H9 (cell line): ENCODE data around the gene TNFRSF4. TPM values are rescaled to one million over a fixed set of nuclear protein-coding genes. Genes with fewer than 3 reads are reported as not detected.

ENCODE experiments used
- DNase-seq: peaks from one replicate; pipeline ENCODE4 v3.0.0-alpha.2; 2017
- H2AFZ ChIP-seq: one replicate; pipeline ENCODE4 v1.6.1; 2013; ENCODE audit warnings: mild to moderate bottlenecking, low read length, control low read depth, moderate library complexity
- H2AK5ac ChIP-seq: 2 replicates; pipeline ENCODE4 v1.6.1; 2013; ENCODE audit warnings: low read length, control low read depth, mixed read lengths; ENCODE audit not compliant: insufficient read length
- H2BK120ac ChIP-seq: one replicate; pipeline ENCODE4 v1.6.1; 2013; ENCODE audit warnings: low read depth, mild to moderate bottlenecking, low read length, control low read depth, inconsistent platforms; ENCODE audit not compliant: poor library complexity, severe bottlenecking
- H2BK12ac ChIP-seq: 2 replicates; pipeline ENCODE4 v1.6.1; 2013; ENCODE audit warnings: low read length, control low read depth, mixed read lengths, low read depth; ENCODE audit not compliant: insufficient read length
- H2BK15ac ChIP-seq: 2 replicates; pipeline ENCODE4 v1.6.1; 2013; ENCODE audit warnings: low read depth, low read length, control low read depth
- H2BK20ac ChIP-seq: one replicate; pipeline ENCODE4 v1.6.1; 2013; ENCODE audit warnings: low read depth, mild to moderate bottlenecking, low read length, control low read depth, inconsistent platforms; ENCODE audit not compliant: poor library complexity, severe bottlenecking
- H2BK5ac ChIP-seq: 2 replicates; pipeline ENCODE4 v1.6.1; 2013; ENCODE audit warnings: low read length, control low read depth, mixed read lengths; ENCODE audit not compliant: insufficient read length
- H3K14ac ChIP-seq: 2 replicates; pipeline ENCODE4 v1.6.1; 2013; ENCODE audit warnings: low read length, control low read depth; ENCODE audit not compliant: insufficient read depth
- H3K18ac ChIP-seq: 2 replicates; pipeline ENCODE4 v1.6.1; 2013; ENCODE audit warnings: low read depth, mild to moderate bottlenecking, mixed read lengths, low read length, control low read depth; ENCODE audit not compliant: insufficient read length
- H3K23ac ChIP-seq: 2 replicates; pipeline ENCODE4 v1.6.1; 2013; ENCODE audit warnings: low read length, control low read depth, mixed read lengths, low read depth; ENCODE audit not compliant: insufficient read length
- H3K23me2 ChIP-seq: 2 replicates; pipeline ENCODE4 v1.6.1; 2013; ENCODE audit warnings: low read depth, mild to moderate bottlenecking, mixed read lengths, low read length, control low read depth; ENCODE audit not compliant: insufficient read length, poor library complexity, severe bottlenecking
- H3K27ac ChIP-seq: 2 replicates; pipeline ENCODE4 v1.5.1; 2013; ENCODE audit warnings: low read length, control low read depth, mixed read lengths, low read depth; ENCODE audit not compliant: insufficient read length
- H3K27me3 ChIP-seq: 2 replicates; pipeline ENCODE4 v1.6.1; 2013; ENCODE audit warnings: low read length, control low read depth, inconsistent platforms; ENCODE audit not compliant: insufficient read depth
- H3K4ac ChIP-seq: 2 replicates; pipeline ENCODE4 v1.6.1; 2013; ENCODE audit warnings: low read depth, mild to moderate bottlenecking, control low read depth, inconsistent platforms, low read length, moderate library complexity
- H3K4me1 ChIP-seq: 2 replicates; pipeline ENCODE4 v1.6.1; 2013; ENCODE audit warnings: low read length, control low read depth, inconsistent platforms; ENCODE audit not compliant: insufficient read depth
- H3K4me2 ChIP-seq: 2 replicates; pipeline ENCODE4 v1.6.1; 2013; ENCODE audit warnings: low read length, control low read depth, mixed read lengths; ENCODE audit not compliant: insufficient read length, insufficient read depth
- H3K56ac ChIP-seq: 2 replicates; pipeline ENCODE4 v1.6.1; 2013; ENCODE audit warnings: low read depth, mild to moderate bottlenecking, mixed read lengths, low read length, control low read depth; ENCODE audit not compliant: insufficient read length
- H3K79me1 ChIP-seq: 2 replicates; pipeline ENCODE4 v1.6.1; 2013; ENCODE audit warnings: low read depth, mild to moderate bottlenecking, moderate library complexity, low read length, control low read depth, inconsistent platforms; ENCODE audit not compliant: insufficient read depth, poor library complexity, severe bottlenecking
- H3K79me2 ChIP-seq: 2 replicates; pipeline ENCODE4 v1.6.1; 2013; ENCODE audit warnings: low read length, control low read depth, inconsistent platforms; ENCODE audit not compliant: insufficient read depth
- H3K9ac ChIP-seq: 2 replicates; pipeline ENCODE4 v1.6.1; 2013; ENCODE audit warnings: low read length, control low read depth, mixed read lengths; ENCODE audit not compliant: insufficient read length; ENCODE audit errors: extremely low read depth
- H3K9me3 ChIP-seq: one replicate; pipeline ENCODE4 v1.6.1; 2013; ENCODE audit warnings: low read depth, low read length, inconsistent platforms; ENCODE audit not compliant: control insufficient read depth
- H3T11ph ChIP-seq: one replicate; pipeline ENCODE4 v1.6.1; 2013; ENCODE audit warnings: mild to moderate bottlenecking, low read length, control low read depth, inconsistent platforms
- H4K20me1 ChIP-seq: one replicate; pipeline ENCODE4 v1.6.1; 2013; ENCODE audit not compliant: control insufficient read depth, insufficient read length, insufficient read depth
- H4K5ac ChIP-seq: 2 replicates; pipeline ENCODE4 v1.6.1; 2013; ENCODE audit warnings: low read depth, mild to moderate bottlenecking, mixed read lengths, low read length, control low read depth; ENCODE audit not compliant: insufficient read length
- H4K8ac ChIP-seq: replicated peaks from 2 replicates; pipeline ENCODE4 v1.6.1; 2013; ENCODE audit warnings: low read length, control low read depth, mixed read lengths, low read depth; ENCODE audit not compliant: insufficient read length
- H4K91ac ChIP-seq: 2 replicates; pipeline ENCODE4 v1.6.1; 2013; ENCODE audit warnings: low read depth, mild to moderate bottlenecking, moderate library complexity, mixed read lengths, low read length, control low read depth; ENCODE audit not compliant: insufficient read length
- H3K27ac Mint-ChIP-seq, 3 experiments: 2 replicates in 2 of 3; 3 replicates in 1 of 3; pipeline ENCODE4 v1.8.0; 2020 to 2021; ENCODE audit warnings: mixed read lengths in 3 of 3, mild to moderate bottlenecking in 1 of 3, moderate library complexity in 1 of 3
- H3K27me3 Mint-ChIP-seq: 2 replicates; pipeline ENCODE4 v1.8.0; 2021; ENCODE audit warnings: low read depth, mild to moderate bottlenecking, moderate library complexity, mixed read lengths
- H3K36me3 Mint-ChIP-seq, 3 experiments: 2 replicates in 2 of 3; 3 replicates in 1 of 3; pipeline ENCODE4 v1.8.0; 2020 to 2021; ENCODE audit warnings: low read depth in 3 of 3, mixed read lengths in 3 of 3; ENCODE audit not compliant: insufficient read depth in 1 of 3
- H3K4me1 Mint-ChIP-seq, 2 experiments: 2 replicates each; pipeline ENCODE4 v1.8.0; 2020; ENCODE audit warnings: mixed read lengths in 2 of 2
- H3K4me3 Mint-ChIP-seq, 2 experiments: 2 replicates in 1 of 2; 3 replicates in 1 of 2; pipeline ENCODE4 v1.8.0; 2020 to 2021; ENCODE audit warnings: mild to moderate bottlenecking in 2 of 2, mixed read lengths in 2 of 2, moderate library complexity in 1 of 2
- H3K9me3 Mint-ChIP-seq, 2 experiments: 2 replicates in 1 of 2; 3 replicates in 1 of 2; pipeline ENCODE4 v1.8.0; 2020; ENCODE audit warnings: mild to moderate bottlenecking in 2 of 2, mixed read lengths in 2 of 2, moderate library complexity in 1 of 2
- WGBS: extraction: QIAGEN DNeasy Blood & Tissue Kit; methylation state at CpG from one replicate; pipeline ENCODE4 v1.1.7; 2013; ENCODE audit warnings: missing lambda C conversion rate, low lambda C conversion rate, mixed read lengths; ENCODE audit not compliant: insufficient read length; ENCODE audit errors: extremely low coverage; 5-methylcytosine and 5-hydroxymethylcytosine counted together
- total RNA-seq: library from RNA; stranded (reverse); gene quantifications from 2 replicates; pipeline ENCODE4 v1.2.1, GENCODE V29; 2021
- TF ChIP-seq, protein P1 (sequence below): fragments of 200-600 bp; sonication (generic); conservative IDR thresholded peaks from 3 replicates; pipeline ENCODE4 v1.8.0; 2021; ENCODE audit warnings: antibody characterized with exemption, mild to moderate bottlenecking

Gene TNFRSF4
- total RNA-seq, 1 experiment from 2014 or later = 0.24 TPM

- no peak for DNase-seq
- Histone ChIP-seq H3K79me1 (no peaks in the 10 kb centered on the region), H3K18ac (no peak overlapping the region), H3K4ac (no peak overlapping the region), H3T11ph (no peak overlapping the region), H3K9me3 (no peaks in the 10 kb centered on the region), H4K8ac (no peak overlapping the region), H3K23ac (no peak overlapping the region), H3K23me2 (no peaks in the 10 kb centered on the region), H2AK5ac (no peak overlapping the region), H3K27ac (no peak overlapping the region), H3K14ac (no peak overlapping the region), H2BK12ac (no peak overlapping the region), H4K91ac (no peak overlapping the region), H2BK20ac (no peak overlapping the region), H3K9ac (no peak overlapping the region), H2BK15ac (no peak overlapping the region), H3K79me2 (no peaks in the 10 kb centered on the region), H3K4me1 (no peaks in the 10 kb centered on the region), H3K56ac (no peak overlapping the region), H2BK120ac (no peak overlapping the region), H3K4me2 (no peak overlapping the region), H4K20me1 (no peaks in the 10 kb centered on the region), H2BK5ac (no peak overlapping the region), H2AFZ (no peak overlapping the region), H3K27me3 (no peaks in the 10 kb centered on the region), H4K5ac (no peak overlapping the region)
- Mint-ChIP-seq H3K27ac (peak overlapping the region in 1 of 3 experiments; percentile 80; a peak in 1 of 7 replicates), H3K4me3 (0 out of 5 replicates have a peak overlapping the region, but pooled peaks of 1 of the 2 experiments have one; percentile 35), H3K4me1 (peaks cover 0 to 4% of the 10 kb centered on the region in 2 experiments; a peak in 1 of 4 replicates), H3K27me3 (no peaks in the 10 kb centered on the region), H3K36me3 (peaks cover 27 to 60% (median 47%) of the 10 kb centered on the region in 3 experiments), H3K9me3 (no peaks in the 10 kb centered on the region; a peak in 1 of 5 replicates)
- TF ChIP-seq, protein P1, sequence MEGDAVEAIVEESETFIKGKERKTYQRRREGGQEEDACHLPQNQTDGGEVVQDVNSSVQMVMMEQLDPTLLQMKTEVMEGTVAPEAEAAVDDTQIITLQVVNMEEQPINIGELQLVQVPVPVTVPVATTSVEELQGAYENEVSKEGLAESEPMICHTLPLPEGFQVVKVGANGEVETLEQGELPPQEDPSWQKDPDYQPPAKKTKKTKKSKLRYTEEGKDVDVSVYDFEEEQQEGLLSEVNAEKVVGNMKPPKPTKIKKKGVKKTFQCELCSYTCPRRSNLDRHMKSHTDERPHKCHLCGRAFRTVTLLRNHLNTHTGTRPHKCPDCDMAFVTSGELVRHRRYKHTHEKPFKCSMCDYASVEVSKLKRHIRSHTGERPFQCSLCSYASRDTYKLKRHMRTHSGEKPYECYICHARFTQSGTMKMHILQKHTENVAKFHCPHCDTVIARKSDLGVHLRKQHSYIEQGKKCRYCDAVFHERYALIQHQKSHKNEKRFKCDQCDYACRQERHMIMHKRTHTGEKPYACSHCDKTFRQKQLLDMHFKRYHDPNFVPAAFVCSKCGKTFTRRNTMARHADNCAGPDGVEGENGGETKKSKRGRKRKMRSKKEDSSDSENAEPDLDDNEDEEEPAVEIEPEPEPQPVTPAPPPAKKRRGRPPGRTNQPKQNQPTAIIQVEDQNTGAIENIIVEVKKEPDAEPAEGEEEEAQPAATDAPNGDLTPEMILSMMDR = no peak
- no CpG with 5 or more reads among the region's 30 CpGs for WGBS
Measured at GRCh38 chr1:1221887-1222574, 8.1 kb upstream of the TNFRSF4 start.
